D341Med (cell line): ENCODE results near the gene SIGLEC11.
A peak's percentile ranks its signal among the peaks of the same experiment; 100 is the strongest.
"Not testable (repeated sequence)": the region's sequence is repeated elsewhere in the genome, so short reads cannot be mapped to it uniquely, and the experiment has no call there.

ENCODE experiments used
- DNase-seq: peaks from one replicate; pipeline ENCODE4 v3.0.0; 2012; ENCODE audit warnings: low spot score

The SIGLEC11 gene

GRCh38 chr19:49924881-49925210, 36.1 kb downstream of the SIGLEC11 start:
- not testable (repeated sequence) for DNase-seq

- DNase-seq, result peak; percentile 73
Observed at GRCh38 chr19:49924004-49924880, 36.7 kb downstream of the SIGLEC11 start.

GRCh38 chr19:49923055-49924003, 37.6 kb downstream of the SIGLEC11 start:
- DNase-seq, result no peak

- no peak for DNase-seq
Observed at GRCh38 chr19:49921871-49922795, 38.8 kb downstream of the SIGLEC11 start.

- no peak for DNase-seq
Observed at GRCh38 chr19:49920624-49921363, 40.2 kb downstream of the SIGLEC11 start.

GRCh38 chr19:49918089-49918488, 42.9 kb downstream of the SIGLEC11 start:
- no peak for DNase-seq

DNA sequence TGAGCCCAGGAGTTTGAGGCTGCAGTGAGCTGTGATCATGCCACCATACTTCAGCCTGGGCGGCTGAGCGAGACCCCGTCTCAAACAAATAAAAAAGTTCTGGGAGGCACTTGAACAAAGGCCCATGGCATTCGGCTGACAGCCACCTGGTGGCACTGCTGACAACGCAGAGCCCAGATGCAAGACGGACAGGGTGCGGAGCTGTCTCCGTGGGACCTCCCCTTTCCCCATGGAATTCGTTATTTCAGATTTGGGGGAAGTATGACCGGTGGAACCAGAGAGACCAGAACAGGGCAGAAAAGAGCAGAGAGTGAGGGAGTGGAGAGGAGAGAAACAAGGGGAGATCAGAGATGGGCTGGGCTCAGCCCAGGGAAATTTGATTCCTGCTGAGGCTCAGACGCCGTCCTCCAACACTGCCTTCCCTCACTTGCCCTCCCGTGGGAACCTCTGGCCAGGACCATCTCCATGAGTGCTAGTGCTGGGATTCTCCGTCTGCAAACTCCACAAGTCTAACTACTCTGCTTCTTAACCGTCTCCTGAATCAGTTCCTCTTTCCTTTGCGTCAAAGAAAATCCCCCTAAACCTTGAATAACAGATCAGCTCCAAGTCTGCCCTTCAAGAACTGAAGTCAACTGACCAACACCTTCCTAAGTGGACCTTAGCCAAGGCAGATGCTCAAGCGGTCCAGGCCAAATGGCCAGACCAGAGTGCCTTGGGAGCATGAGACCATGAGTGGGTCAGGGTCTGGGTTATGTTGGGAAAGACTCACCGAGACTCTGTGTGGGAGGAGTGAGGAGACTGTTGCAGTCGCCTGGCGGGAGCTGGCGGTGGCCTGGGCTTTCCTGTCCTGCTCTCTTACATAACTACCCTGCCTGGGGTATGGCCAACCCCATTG, 43.9 kb downstream of the SIGLEC11 start:
- DNase-seq, result peak; percentile 81

DNA sequence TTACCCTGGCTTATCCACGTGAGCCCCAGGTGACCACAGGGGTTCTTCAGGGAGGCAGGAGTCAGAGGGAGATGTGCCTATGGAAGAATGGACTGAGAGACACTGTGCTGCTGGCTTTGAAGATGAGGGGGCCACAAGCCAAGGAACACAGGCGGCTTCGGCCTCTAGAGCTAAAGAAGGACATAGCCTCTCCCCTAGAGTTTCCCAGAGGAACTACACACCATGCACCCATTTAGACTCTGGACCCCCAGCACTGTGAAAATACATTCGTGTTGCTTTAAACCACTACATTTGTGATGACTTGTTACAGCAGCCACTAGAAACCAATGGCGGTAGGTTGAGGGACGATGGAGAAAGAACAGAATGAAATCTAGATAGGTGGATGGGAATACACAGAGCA, 45.7 kb downstream of the SIGLEC11 start:
- no peak for DNase-seq

- DNase-seq, result no peak
Observed at GRCh38 chr19:49913720-49914119, 47.3 kb downstream of the SIGLEC11 start.

DNA sequence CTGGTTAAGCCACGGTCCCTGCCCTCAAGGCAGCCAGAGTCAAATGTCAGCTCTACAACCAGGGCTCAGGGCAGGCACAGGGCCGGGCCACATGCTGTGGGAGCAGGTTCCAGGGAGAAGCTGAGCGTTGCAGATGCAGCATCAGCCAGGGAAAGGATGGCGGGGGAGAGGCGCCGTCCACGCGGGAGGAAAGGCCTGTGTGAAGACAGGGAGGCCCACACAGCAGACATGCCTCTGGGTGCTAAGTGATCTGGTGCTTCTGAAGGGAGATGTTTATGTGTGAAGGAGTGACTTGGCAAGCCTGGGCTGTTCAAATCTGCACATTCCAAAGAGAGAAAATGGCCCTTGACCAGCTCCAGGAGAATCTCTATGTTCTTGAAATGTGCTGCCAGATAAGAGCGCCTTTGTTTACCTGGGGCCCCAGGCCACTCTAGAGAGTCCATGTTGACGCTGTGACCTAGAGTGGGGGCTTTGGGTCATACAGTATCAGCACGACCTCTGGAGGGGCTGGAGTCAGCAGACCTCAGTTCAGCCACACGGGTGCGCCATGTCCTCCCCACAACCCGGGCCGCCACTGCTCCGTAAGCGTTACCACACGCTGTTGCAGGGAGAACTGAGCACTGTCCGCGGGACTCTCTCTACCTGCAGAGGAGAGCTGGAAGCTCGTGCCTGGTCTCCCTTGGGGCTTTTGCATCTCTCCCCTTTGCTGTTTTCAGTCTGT, 47.8 kb downstream of the SIGLEC11 start:
- peak; percentile 38 for DNase-seq

DNA sequence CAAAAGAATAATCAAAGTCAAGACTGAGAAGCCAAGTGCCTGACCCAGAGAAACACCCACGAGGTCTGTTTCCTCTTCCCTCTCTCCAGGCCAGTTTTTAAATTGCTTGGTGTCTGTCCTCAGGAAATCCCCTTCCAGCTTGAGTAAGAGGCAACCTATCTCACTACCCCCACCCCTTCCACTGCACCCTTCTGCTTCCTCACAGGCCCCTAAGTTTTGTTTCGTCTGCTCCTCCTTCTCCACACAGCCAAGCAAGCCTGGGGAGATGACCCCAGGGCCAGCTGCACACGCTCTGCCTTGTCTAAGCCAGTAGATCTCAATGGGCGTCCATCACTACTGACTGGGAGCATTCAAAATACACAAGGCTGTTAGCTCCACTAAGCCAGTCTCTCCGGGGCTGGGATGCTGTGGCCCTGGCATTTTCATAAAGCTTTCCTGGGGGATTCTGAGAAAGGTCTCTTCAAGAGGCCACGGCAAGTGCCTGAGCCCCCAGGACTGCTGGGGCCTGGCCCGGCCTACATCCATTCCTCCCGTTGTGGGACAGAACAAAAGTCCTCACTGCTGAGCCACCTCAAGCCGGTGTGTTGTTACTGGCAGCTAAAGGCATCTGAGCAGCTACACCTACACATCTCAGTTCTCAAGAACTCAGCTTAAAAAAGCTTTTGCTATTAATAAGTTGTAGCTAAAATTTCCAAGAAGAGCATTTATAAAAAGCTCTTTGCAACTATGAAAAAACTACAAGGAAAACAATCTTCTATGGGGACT, 49.4 kb downstream of the SIGLEC11 start:
- no peak for DNase-seq

- DNase-seq, result no peak
Observed at GRCh38 chr19:49910179-49910578, 50.8 kb downstream of the SIGLEC11 start.

DNA sequence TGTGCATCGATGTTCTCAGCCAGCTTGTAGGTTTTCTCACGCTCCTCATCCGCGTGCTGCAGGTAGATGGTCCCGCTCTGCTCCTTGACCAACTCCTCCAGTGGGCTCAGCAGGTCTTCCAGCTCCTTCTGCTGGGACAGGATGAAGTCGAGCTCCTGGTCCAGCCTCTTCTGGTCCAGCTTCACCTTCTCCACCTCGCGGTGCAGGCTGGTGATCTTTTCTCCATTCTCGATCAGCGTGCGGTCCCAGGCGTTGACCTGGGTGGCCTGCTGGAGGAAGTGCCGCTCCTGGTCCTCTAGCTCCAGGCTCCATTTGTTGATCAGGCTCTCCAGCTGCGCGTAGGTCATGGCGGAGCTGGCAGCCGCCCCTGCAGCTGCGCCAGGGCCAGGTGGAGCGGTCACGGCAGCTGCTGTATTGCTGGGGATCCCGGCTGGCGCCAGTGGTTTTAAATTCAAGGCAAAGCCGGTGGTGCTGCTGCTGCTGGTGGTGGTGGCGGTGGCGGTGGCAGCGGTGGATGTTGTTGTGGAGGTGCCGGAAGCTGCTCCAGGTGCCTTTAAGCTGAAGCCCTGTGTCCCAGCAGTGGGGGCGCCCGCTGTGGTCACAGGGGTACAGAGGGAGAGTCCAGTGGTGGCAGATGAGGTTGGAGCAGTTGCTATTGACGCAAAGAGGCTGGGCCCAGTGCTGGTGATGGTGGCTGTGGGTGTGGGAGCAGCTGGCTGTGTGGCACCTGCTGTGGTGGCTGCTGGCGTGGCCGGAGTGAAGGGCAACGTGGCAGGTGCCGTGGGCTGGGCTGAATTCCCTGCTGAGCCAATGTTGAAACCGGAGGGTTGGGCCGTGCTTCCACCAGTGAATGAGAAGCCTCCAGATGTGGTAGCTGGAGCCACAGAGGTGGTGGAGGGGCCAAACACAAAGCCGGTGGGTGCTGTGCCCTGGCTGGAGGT, 52.2 kb downstream of the SIGLEC11 start:
- DNase-seq, result no peak

DNA sequence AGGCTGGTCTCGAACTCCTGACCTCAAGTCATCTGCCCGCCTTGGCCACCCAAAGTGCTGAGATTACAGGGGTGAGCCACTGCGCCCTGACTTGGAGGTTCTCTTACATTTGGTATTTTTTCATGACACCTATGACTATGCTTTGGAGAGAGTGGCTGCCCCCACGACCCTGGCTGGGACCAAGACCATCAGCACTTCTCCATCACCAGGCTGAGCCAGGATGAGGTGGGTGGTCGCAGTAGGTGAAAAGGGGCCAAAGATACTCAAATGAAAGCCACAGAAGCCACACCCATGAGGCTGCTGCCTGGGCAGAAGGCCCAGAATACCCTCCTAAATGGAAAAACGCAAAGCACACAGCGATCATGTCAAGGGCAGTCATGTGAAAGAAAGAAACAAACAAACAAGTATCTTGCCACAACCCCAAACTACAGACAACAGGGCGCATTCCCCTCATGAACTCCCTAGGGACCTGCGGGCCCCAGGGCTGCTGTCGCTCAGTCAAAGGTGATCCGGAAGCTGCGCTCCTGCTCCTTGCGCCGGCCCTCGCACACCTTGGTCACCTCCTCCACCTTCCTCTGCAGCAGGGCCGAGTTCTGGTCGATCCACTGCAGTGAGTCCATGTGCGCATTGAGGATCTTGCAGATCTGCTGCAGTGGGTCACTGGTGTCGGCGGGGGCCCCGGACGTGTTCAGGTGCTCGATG, 53.1 kb downstream of the SIGLEC11 start:
- no peak for DNase-seq

- DNase-seq, result no peak
Observed at GRCh38 chr19:49906879-49907564, 54.0 kb downstream of the SIGLEC11 start.

- DNase-seq, result no peak
Observed at GRCh38 chr19:49904136-49904535, 56.8 kb downstream of the SIGLEC11 start.
